Activated CD4-positive, CD25-positive, alpha-beta regulatory T cell (primary cell): ENCODE results near the gene SNCB.

Experiments used
- DNase-seq, 4 experiments: peaks; one replicate each; lab custom pipeline; 2025; lab: John Stamatoyannopoulos, UW

Gene SNCB

GRCh38 chr5:176575488-176576422 is 54.6 kb downstream of the SNCB start:
- no peak for DNase-seq

- no peak for DNase-seq
Observed at GRCh38 chr5:176575066-176575465, 55.3 kb downstream of the SNCB start.

- no peak for DNase-seq
Observed at GRCh38 chr5:176574297-176574591, 56.1 kb downstream of the SNCB start.

- DNase-seq: peak; percentile 58 to 79 (median 68)
Observed at GRCh38 chr5:176573564-176574296, 56.6 kb downstream of the SNCB start.
